ENCODE results near the gene MOGAT3. TPM values are rescaled to one million over a fixed set of nuclear protein-coding genes. Genes with fewer than 3 reads are reported as not detected.
A peak's percentile ranks its signal among the peaks of the same experiment; 100 is the strongest.
"Not testable (repeated sequence)": the region's sequence is repeated elsewhere in the genome, so short reads cannot be mapped to it uniquely, and the experiment has no call there.

MOGAT3 gene
- total RNA-seq, 5 donors from 2014 or later (not counting 1 experiment from before 2014, with no cell fraction given), result not detected

- ATAC-seq (replicated peaks in 1 of 4) (no peak), DNase-seq (no peak)
- peaks cover 0 to 2% of the 10 kb centered on the region in 2 experiments for H3K4me1 ChIP-seq (ENCODE audit: control insufficient read depth in 1 of 2, extremely low read depth in 1 of 2, insufficient read depth in 2 of 2, low read length in 2 of 2)
- Mint-ChIP-seq H3K27me3 (no peaks in the 10 kb centered on the region), H3K27ac (no peak overlapping the region), H3K4me3 (no peak overlapping the region), H3K9me3 (no peaks in the 10 kb centered on the region), H3K4me1 (no peaks in the 10 kb centered on the region), H3K36me3 (peaks cover 24% of the 10 kb centered on the region)
- no peak overlapping the region for H3K27ac ChIP-seq (ENCODE audit: low read length)
- 97% methylated on average over 6 of the region's 19 CpGs for WGBS (ENCODE audit: insufficient coverage)
- H3K36me3 ChIP-seq (ENCODE audit: control insufficient read depth in 2 of 2, extremely low read depth in 1 of 2, insufficient read depth in 1 of 2, low read length in 1 of 2), result peaks cover 25% of the 10 kb centered on the region in 2 donors
- H3K9me3 ChIP-seq, result no peaks in the 10 kb centered on the region
- ChIA-PET CTCF (interaction anchor here in 1 of 2 donors (0.6 kb wide), 1 partner anchor 54 kb away, joined by 3 read pairs; no protein-coding TSS in a partner anchor), POLR2A (no interaction called here)
- no peak overlapping the region for H3K4me3 ChIP-seq (ENCODE audit: control insufficient read depth in 1 of 2, extremely low read depth in 1 of 2, low read length in 1 of 2)
- no peaks in the 10 kb centered on the region for H3K27me3 ChIP-seq (replicated peaks in 1 of 2; ENCODE audit: control insufficient read depth in 2 of 2, extremely low read depth in 1 of 2, insufficient read depth in 2 of 2, low read length in 1 of 2)
Measured at GRCh38 chr7:101210143-101210542, 9.3 kb upstream of the MOGAT3 start.

- ChIA-PET POLR2A (no interaction called here), CTCF (no interaction called here)
- Histone ChIP-seq H3K36me3 (ENCODE audit: control insufficient read depth in 2 of 2, extremely low read depth in 1 of 2, insufficient read depth in 1 of 2, low read length in 1 of 2) (peaks cover 20 to 21% of the 10 kb centered on the region in 2 donors), H3K9me3 (no peaks in the 10 kb centered on the region), H3K4me1 (ENCODE audit: control insufficient read depth in 1 of 2, extremely low read depth in 1 of 2, insufficient read depth in 2 of 2, low read length in 2 of 2) (peaks cover 0 to 5% of the 10 kb centered on the region in 2 experiments), H3K27me3 (replicated peaks in 1 of 2; ENCODE audit: control insufficient read depth in 2 of 2, extremely low read depth in 1 of 2, insufficient read depth in 2 of 2, low read length in 1 of 2) (peaks cover 0 to 1% of the 10 kb centered on the region in 2 experiments), H3K4me3 (ENCODE audit: control insufficient read depth in 1 of 2, extremely low read depth in 1 of 2, low read length in 1 of 2) (no peak overlapping the region), H3K27ac (ENCODE audit: low read length) (no peak overlapping the region)
- H3K27ac Mint-ChIP-seq, result no peak overlapping the region
- DNase-seq, result no peak
- H3K4me3 Mint-ChIP-seq, result no peak overlapping the region
- peaks cover 3% of the 10 kb centered on the region in 2 donors for H3K27me3 Mint-ChIP-seq
- no peak for ATAC-seq (replicated peaks in 1 of 4)
- no peaks in the 10 kb centered on the region for H3K9me3 Mint-ChIP-seq
- WGBS (ENCODE audit: insufficient coverage), result 90% methylated on average over 8 of the region's 14 CpGs
- peaks cover 0 to 5% (median 5%) of the 10 kb centered on the region in 3 donors for H3K4me1 Mint-ChIP-seq
- peaks cover 24% of the 10 kb centered on the region for H3K36me3 Mint-ChIP-seq
Measured at GRCh38 chr7:101208794-101209193, 8.0 kb upstream of the MOGAT3 start.

- H3K4me3 ChIP-seq (ENCODE audit: control insufficient read depth in 1 of 2, extremely low read depth in 1 of 2, low read length in 1 of 2), result no peak overlapping the region
- ATAC-seq (replicated peaks in 1 of 4) (no peak), DNase-seq (no peak)
- H3K27me3 ChIP-seq (replicated peaks in 1 of 2; ENCODE audit: control insufficient read depth in 2 of 2, extremely low read depth in 1 of 2, insufficient read depth in 2 of 2, low read length in 1 of 2), result peaks cover 2 to 15% of the 10 kb centered on the region in 2 experiments
- H3K36me3 ChIP-seq (ENCODE audit: control insufficient read depth in 2 of 2, extremely low read depth in 1 of 2, insufficient read depth in 1 of 2, low read length in 1 of 2), result peaks cover 17 to 21% of the 10 kb centered on the region in 2 donors
- POLR2A ChIA-PET, result no interaction called here
- H3K9me3 ChIP-seq, result no peaks in the 10 kb centered on the region
- H3K4me1 ChIP-seq (ENCODE audit: control insufficient read depth in 1 of 2, extremely low read depth in 1 of 2, insufficient read depth in 2 of 2, low read length in 2 of 2), result peaks cover 0 to 12% of the 10 kb centered on the region in 2 experiments
- CTCF ChIA-PET, result no interaction called here
- Mint-ChIP-seq H3K9me3 (no peaks in the 10 kb centered on the region), H3K27me3 (peaks cover 11 to 12% of the 10 kb centered on the region in 2 donors), H3K36me3 (peaks cover 24% of the 10 kb centered on the region), H3K4me1 (peaks cover 7 to 12% (median 8%) of the 10 kb centered on the region in 3 donors), H3K27ac (no peak overlapping the region), H3K4me3 (no peak overlapping the region)
- 93% methylated on average over 15 of the region's 17 CpGs for WGBS (ENCODE audit: insufficient coverage)
- no peak overlapping the region for H3K27ac ChIP-seq (ENCODE audit: low read length)
Measured at GRCh38 chr7:101207459-101207858, 6.6 kb upstream of the MOGAT3 start.

GRCh38 chr7:101206665-101207042 is 5.8 kb upstream of the MOGAT3 start:
- Histone ChIP-seq H3K4me1 (ENCODE audit: control insufficient read depth in 1 of 2, extremely low read depth in 1 of 2, insufficient read depth in 2 of 2, low read length in 2 of 2) (peaks cover 0 to 20% of the 10 kb centered on the region in 2 experiments), H3K4me3 (ENCODE audit: control insufficient read depth in 1 of 2, extremely low read depth in 1 of 2, low read length in 1 of 2) (no peak overlapping the region), H3K36me3 (ENCODE audit: control insufficient read depth in 2 of 2, extremely low read depth in 1 of 2, insufficient read depth in 1 of 2, low read length in 1 of 2) (peaks cover 13 to 21% of the 10 kb centered on the region in 2 donors), H3K9me3 (no peaks in the 10 kb centered on the region), H3K27me3 (replicated peaks in 1 of 2; ENCODE audit: control insufficient read depth in 2 of 2, extremely low read depth in 1 of 2, insufficient read depth in 2 of 2, low read length in 1 of 2) (peaks cover 2 to 23% of the 10 kb centered on the region in 2 experiments), H3K27ac (ENCODE audit: low read length) (no peak overlapping the region)
- ChIA-PET CTCF (no interaction called here), POLR2A (no interaction called here)
- Mint-ChIP-seq H3K4me1 (peaks cover 8 to 12% (median 9%) of the 10 kb centered on the region in 3 donors), H3K4me3 (no peak overlapping the region), H3K27ac (no peak overlapping the region), H3K27me3 (peaks cover 12 to 14% of the 10 kb centered on the region in 2 donors), H3K36me3 (peaks cover 24% of the 10 kb centered on the region), H3K9me3 (no peaks in the 10 kb centered on the region)
- 75% methylated on average over 14 of the region's 19 CpGs for WGBS (ENCODE audit: insufficient coverage)
- ATAC-seq (replicated peaks in 1 of 4), result no peak
- DNase-seq, result no peak

GRCh38 chr7:101205901-101206664 is 5.2 kb upstream of the MOGAT3 start:
- Histone ChIP-seq H3K36me3 (ENCODE audit: control insufficient read depth in 2 of 2, extremely low read depth in 1 of 2, insufficient read depth in 1 of 2, low read length in 1 of 2) (peaks cover 7 to 21% of the 10 kb centered on the region in 2 donors), H3K4me1 (ENCODE audit: control insufficient read depth in 1 of 2, extremely low read depth in 1 of 2, insufficient read depth in 2 of 2, low read length in 2 of 2) (peaks cover 0 to 24% of the 10 kb centered on the region in 2 experiments), H3K4me3 (ENCODE audit: control insufficient read depth in 1 of 2, extremely low read depth in 1 of 2, low read length in 1 of 2) (no peak overlapping the region), H3K27ac (ENCODE audit: low read length) (no peak overlapping the region), H3K27me3 (replicated peaks in 1 of 2; ENCODE audit: control insufficient read depth in 2 of 2, extremely low read depth in 1 of 2, insufficient read depth in 2 of 2, low read length in 1 of 2) (peaks cover 2 to 28% of the 10 kb centered on the region in 2 experiments), H3K9me3 (no peaks in the 10 kb centered on the region)
- DNase-seq (no peak), ATAC-seq (replicated peaks in 1 of 4) (no peak)
- CTCF ChIA-PET, result interaction anchor here in 1 of 2 donors (2.0 kb wide), 1 partner anchor 76 kb away, joined by 4 read pairs; no protein-coding TSS in a partner anchor
- peaks cover 14 to 18% of the 10 kb centered on the region in 2 donors for H3K27me3 Mint-ChIP-seq
- no peaks in the 10 kb centered on the region for H3K9me3 Mint-ChIP-seq
- H3K27ac Mint-ChIP-seq, result no peak overlapping the region
- peaks cover 24% of the 10 kb centered on the region for H3K36me3 Mint-ChIP-seq
- 90% methylated on average over 19 of the region's 32 CpGs for WGBS (ENCODE audit: insufficient coverage)
- H3K4me1 Mint-ChIP-seq, result peaks cover 10 to 14% (median 12%) of the 10 kb centered on the region in 3 donors
- H3K4me3 Mint-ChIP-seq, result no peak overlapping the region
- POLR2A ChIA-PET, result no interaction called here

- H3K27ac ChIP-seq (ENCODE audit: low read length); H3K9me3 ChIP-seq; POLR2A ChIA-PET; H3K9me3 Mint-ChIP-seq: not testable (repeated sequence)
- H3K4me3 ChIP-seq (ENCODE audit: control insufficient read depth in 1 of 2, extremely low read depth in 1 of 2, low read length in 1 of 2), result peak overlapping the region in 1 of 2 donors; percentile 18
- H3K27me3 ChIP-seq (replicated peaks in 1 of 2; ENCODE audit: control insufficient read depth in 2 of 2, extremely low read depth in 1 of 2, insufficient read depth in 2 of 2, low read length in 1 of 2), result peaks cover 2 to 45% of the 10 kb centered on the region in 2 experiments
- H3K27ac Mint-ChIP-seq, result peak overlapping the region; percentile 70 to 93
- peaks cover 0 to 15% of the 10 kb centered on the region in 2 donors for H3K36me3 ChIP-seq (ENCODE audit: control insufficient read depth in 2 of 2, extremely low read depth in 1 of 2, insufficient read depth in 1 of 2, low read length in 1 of 2)
- peaks cover 21 to 30% of the 10 kb centered on the region in 2 donors for H3K27me3 Mint-ChIP-seq
- ATAC-seq (replicated peaks in 1 of 4) (peak in 2 of 4 experiments; percentile 44 to 62), DNase-seq (peak in 18 of 35 experiments; percentile 12 to 43 (median 25))
- WGBS (ENCODE audit: insufficient coverage), result 78% methylated on average over 6 of the region's 22 CpGs
- peaks cover 18% of the 10 kb centered on the region for H3K36me3 Mint-ChIP-seq
- peaks cover 0 to 30% of the 10 kb centered on the region in 2 experiments for H3K4me1 ChIP-seq (ENCODE audit: control insufficient read depth in 1 of 2, extremely low read depth in 1 of 2, insufficient read depth in 2 of 2, low read length in 2 of 2)
- CTCF ChIA-PET, result interaction anchor here (0.5 to 2.0 kb wide), 3 partner anchors 40 to 495 kb away, joined by 4 to 7 read pairs (median 5); no protein-coding TSS in a partner anchor
- peaks cover 13 to 19% (median 16%) of the 10 kb centered on the region in 3 donors for H3K4me1 Mint-ChIP-seq
- H3K4me3 Mint-ChIP-seq, result peak overlapping the region; percentile 38 to 80 (median 63)
Measured at GRCh38 chr7:101203740-101204738, 3.2 kb upstream of the MOGAT3 start.

Data from T-cell (primary cell).